GM19023 (cell line): ENCODE data around the gene SNX4.

Experiments
- ATAC-seq: cut with Tn5 transposase; IDR thresholded peaks from one replicate; pipeline ENCODE4 v1.9.1; 2021; ENCODE audit warnings: mild to moderate bottlenecking, moderate library complexity; ENCODE audit not compliant: unreplicated experiment

Gene SNX4

GRCh38 chr3:125462722-125463299 is 57.2 kb downstream of the SNX4 start:
- ATAC-seq, result no peak

- ATAC-seq, result no peak
These were observed 58.1 kb downstream of the SNX4 start for GRCh38 chr3:125461896-125462295.

DNA sequence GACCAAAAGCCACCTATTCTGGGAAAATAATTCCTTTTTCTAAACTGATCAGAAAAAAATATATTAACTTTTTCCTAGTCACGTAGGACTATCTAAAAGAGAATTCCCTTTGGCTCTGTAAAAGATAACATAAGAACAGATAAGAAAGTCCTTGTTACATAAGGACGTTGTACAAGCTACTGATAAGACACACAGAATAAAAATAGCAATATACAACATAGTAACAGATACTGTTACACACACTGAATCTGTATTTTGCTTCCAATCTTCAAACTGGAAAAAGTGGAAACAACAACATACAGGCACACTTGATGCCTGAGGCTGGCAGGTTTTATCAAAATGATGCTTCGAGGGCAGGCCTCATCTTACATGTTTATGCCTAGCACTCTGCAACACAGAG is 59.8 kb downstream of the SNX4 start:
- ATAC-seq, result no peak

DNA sequence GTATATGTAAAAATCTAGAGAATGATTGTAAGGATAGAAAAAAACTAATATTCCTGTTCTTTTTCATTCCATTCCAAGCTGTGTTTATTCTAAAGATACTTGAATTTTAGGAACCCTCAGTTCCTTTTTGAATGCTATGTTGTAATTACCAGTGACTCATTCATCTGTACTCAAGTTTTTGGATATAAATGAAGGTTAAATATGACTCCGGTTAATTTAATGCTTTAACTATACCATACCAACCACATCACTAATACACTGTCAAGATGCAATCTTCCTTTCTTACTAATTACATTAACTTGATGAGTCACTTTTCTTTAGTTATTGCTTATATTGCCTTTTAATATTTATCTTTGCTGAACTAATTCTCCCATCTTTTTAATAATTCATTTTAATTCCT is 76.1 kb downstream of the SNX4 start:
- no peak for ATAC-seq

- no peak for ATAC-seq
These were observed 77.5 kb downstream of the SNX4 start for GRCh38 chr3:125442506-125442905.

DNA sequence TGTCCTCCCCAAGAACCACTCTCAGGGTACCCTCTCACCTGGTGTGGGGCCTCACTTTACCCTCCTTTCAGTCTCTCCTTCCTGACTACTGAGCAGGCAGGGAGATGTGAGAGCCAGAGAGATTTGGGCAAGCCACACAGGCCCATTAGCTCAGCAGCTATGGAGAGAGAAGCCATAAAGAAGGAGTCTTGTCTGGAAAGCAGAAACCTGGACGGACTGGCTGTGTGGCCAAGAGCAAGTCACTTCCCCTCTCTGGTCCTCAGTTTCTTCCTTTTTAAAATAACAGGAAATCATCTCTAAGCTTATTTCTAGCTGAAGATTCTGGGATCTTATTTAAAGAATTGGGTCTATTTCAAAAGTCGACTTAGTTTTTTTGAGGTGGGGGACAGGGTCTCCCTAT is 79.0 kb downstream of the SNX4 start:
- ATAC-seq, result no peak

GRCh38 chr3:125440559-125440955 is 79.4 kb downstream of the SNX4 start:
- no peak for ATAC-seq

DNA sequence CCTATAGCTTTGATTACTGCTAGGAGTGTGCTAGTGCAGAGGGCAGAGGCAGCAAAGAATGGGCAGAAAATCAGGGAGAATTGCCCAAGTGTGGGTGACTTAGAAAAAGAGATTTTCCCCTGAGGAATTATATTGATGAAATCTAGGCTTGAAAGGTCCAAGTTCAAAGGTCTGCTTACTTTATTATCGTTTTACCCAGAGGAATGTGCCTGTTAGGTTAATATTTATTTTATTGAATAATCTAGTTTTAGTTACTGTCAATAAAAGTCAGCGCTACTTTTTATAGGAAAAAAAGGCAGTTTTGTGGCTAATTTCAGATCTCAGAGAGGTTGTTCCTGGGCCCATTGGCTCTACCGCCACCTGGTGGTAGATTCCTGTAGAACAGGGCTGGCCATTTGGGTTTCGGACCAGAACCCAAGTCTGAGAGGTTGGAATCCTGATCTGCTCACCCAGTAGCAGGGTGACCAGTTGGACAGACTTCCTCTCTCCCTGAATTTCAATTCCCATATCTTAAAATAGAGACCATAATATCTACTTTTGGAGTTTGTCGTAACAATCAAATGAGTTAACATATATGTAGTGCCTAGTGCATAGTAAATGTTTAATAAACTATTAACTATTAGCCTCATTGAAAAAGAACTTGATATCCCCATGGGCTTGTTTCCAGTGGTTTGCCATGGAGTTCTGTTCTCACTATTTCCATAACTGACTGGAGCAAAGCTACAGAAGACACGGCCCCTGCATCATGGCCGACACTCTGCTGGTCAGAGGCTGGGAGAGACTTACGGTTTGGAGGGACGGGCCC is 82.2 kb downstream of the SNX4 start:
- no peak for ATAC-seq

DNA sequence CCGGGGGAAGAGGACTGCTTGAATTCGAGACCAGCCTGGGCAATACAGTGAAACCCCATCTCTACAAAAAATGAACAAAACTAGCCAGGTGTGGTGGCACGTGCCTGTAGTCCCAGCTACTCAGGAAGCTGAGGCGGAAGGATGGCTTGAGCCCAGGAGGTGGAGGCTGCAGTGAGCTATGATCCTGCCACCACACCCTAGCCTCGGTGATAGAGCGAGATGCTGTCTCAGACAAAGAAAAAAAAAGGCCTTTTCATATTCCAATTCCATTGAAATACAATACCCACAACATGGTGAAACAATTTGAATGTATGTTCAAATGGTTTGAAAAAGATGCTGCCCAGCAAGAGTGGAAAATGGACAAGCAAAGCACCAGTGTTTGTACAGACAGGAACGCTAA is 83.1 kb downstream of the SNX4 start:
- ATAC-seq, result no peak

- no peak for ATAC-seq
These were observed 84.8 kb downstream of the SNX4 start for GRCh38 chr3:125435231-125435630.

GRCh38 chr3:125434582-125435011 is 85.4 kb downstream of the SNX4 start:
- ATAC-seq, result no peak

GRCh38 chr3:125433611-125434041 is 86.4 kb downstream of the SNX4 start:
- no peak for ATAC-seq

DNA sequence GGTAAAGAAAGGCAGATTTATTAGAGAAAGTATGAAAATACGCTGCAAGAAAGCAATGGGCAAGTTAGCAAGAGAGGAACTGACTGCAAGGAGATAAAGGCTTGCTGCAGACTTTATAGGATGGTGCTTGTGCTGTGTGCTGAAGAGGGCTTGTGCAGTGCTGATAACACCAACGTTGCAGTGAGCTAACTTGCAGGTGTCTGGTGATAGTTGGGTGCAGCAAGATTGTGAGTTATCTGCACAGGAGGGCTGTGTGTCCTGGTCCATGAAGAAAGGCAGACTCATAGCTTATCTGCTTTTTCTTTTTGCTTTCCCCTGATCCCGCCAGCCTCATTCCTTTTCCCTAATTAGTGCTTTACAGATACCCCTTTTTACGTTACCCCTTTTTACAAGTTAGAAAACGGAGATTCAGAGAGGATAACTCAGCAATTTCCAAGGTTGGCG is 86.9 kb downstream of the SNX4 start:
- ATAC-seq, result no peak

GRCh38 chr3:125431912-125432790 is 87.9 kb downstream of the SNX4 start:
- no peak for ATAC-seq

DNA sequence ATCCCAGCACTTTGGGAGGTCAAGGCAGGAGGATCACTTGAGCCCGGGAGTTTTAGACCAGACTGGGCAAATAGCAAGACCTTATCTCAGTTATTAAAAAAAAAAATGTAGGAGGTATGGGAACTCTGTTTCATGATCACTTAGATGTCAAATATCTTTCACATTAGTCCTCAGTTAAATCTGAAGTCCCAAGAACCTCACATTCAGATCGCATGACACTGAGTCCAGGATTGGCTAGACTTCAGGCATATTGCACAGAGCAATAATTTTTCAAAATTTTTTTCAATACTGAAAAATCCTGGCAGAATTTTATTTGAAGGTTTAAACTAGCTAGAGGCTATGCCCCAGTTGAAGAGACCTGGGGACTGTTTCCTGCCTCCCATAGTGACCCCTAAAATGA is 88.6 kb downstream of the SNX4 start:
- ATAC-seq, result no peak

DNA sequence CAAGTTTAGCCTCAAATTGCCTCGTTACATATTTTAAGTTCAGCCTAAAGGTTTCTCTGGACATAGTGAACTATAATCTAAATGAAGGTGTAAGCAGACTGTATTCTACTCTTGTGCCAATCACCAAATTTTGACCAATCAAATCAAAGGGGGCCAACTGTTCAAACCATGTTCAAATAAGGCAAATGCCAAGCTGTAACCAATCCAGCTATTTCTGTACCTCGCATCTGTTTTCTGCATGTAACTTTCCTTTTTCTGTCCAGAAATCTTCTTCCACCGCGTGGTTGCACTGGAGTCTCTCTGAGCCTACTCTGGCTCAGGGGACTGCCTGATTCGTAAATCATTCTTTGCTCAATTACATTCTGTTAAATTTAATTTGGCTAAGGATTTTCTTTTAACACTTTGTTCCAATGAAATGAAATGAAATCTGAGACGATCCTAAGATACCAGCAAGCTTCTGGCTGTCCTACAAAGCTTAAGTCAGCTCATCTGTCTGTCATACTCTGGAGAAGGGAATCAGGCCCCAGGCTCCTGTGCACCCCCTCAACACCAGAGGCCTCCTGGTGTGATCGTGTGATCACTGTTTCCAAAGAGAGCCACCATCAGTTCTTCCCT is 91.7 kb downstream of the SNX4 start:
- no peak for ATAC-seq

DNA sequence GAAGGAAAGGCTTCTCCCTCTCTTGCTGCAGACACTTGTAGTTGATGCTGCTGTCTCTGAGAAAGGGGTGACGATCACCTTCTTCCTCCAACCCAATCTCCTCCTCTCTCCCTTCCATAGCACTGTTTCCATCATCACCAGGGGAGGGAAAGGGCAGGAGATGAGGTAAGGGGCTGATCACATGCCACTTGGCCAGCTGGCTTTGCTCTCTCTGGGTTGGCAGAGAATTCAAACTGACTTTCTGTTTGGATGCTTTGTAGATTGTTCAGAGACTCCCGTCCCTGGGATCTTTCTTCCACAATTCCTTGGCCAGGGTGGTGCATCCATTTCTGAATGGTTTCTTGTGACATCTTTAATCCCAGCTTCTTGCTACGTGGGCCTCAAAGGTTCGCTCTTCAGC is 101.7 kb downstream of the SNX4 start:
- no peak for ATAC-seq

DNA sequence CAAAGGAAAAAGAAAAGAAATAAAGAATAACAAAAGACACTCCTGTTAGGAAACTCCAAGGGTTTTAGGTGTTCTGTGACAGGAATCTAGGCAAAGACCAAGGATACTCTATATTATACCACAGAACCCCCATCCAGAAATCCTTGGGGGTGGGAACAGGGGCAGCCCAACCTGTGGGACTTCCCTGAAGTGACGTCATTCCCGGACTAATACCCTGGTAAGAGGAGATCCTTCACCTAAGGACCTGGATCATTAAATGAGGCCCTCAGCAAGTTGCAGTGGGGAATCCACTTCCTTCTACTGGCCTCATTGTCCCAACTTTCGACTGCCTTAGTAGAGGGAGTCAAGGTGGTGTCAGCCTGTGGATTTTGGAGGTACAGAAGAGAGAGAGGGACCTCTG is 103.8 kb downstream of the SNX4 start:
- no peak for ATAC-seq

DNA sequence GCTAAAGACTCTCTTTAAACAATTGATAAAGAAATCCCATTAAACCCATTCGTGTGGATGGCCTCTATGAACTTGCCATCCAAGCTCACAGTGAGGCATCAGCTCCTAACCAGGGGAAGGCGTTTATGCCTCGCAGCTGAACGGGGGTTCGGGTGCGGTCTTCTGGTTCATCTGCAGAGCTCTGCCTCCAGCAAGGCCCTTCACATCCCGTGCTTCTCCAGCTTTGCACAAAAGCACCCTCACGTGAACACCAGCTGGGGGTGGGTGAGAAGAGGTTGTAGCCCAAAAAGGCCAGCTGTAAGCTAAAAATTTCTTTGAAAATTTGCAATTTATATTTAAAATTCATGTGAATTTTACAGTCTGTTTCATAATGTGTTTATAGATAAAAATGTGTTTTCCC is 105.3 kb downstream of the SNX4 start:
- ATAC-seq, result no peak

DNA sequence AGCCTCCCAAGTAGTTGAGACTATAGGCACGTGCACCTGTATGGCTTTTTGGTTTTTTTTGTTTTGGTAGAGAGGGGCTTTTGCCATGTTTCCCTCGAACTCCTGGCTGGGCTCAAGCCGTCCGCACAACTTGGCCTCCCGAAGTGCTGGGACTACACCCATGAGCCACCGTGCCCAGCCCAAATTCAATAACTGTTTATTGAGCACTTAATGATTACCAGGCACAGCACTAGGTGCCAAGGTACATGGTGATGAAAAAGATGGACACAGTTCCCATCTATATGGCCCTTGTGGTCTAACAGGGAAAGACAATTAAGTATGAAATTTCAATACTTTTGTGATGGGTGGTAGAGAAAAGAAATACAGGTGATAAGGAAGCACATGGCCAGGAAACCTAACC is 109.1 kb downstream of the SNX4 start:
- ATAC-seq, result no peak

GRCh38 chr3:125406070-125406469 is 113.9 kb downstream of the SNX4 start:
- no peak for ATAC-seq
